H9 (cell line): Measurements from ENCODE around the gene ERC1. TPM values are rescaled to one million over a fixed set of nuclear protein-coding genes. Genes with fewer than 3 reads are reported as not detected.

Experiments used
- DNase-seq: peaks from one replicate; pipeline ENCODE4 v3.0.0-alpha.2; 2017
- H2AFZ ChIP-seq: one replicate; pipeline ENCODE4 v1.6.1; 2013; ENCODE audit warnings: mild to moderate bottlenecking, low read length, control low read depth, moderate library complexity
- H2AK5ac ChIP-seq: 2 replicates; pipeline ENCODE4 v1.6.1; 2013; ENCODE audit warnings: low read length, control low read depth, mixed read lengths; ENCODE audit not compliant: insufficient read length
- H2BK120ac ChIP-seq: one replicate; pipeline ENCODE4 v1.6.1; 2013; ENCODE audit warnings: low read depth, mild to moderate bottlenecking, low read length, control low read depth, inconsistent platforms; ENCODE audit not compliant: poor library complexity, severe bottlenecking
- H2BK12ac ChIP-seq: 2 replicates; pipeline ENCODE4 v1.6.1; 2013; ENCODE audit warnings: low read length, control low read depth, mixed read lengths, low read depth; ENCODE audit not compliant: insufficient read length
- H2BK15ac ChIP-seq: 2 replicates; pipeline ENCODE4 v1.6.1; 2013; ENCODE audit warnings: low read depth, low read length, control low read depth
- H2BK20ac ChIP-seq: one replicate; pipeline ENCODE4 v1.6.1; 2013; ENCODE audit warnings: low read depth, mild to moderate bottlenecking, low read length, control low read depth, inconsistent platforms; ENCODE audit not compliant: poor library complexity, severe bottlenecking
- H2BK5ac ChIP-seq: 2 replicates; pipeline ENCODE4 v1.6.1; 2013; ENCODE audit warnings: low read length, control low read depth, mixed read lengths; ENCODE audit not compliant: insufficient read length
- H3K14ac ChIP-seq: 2 replicates; pipeline ENCODE4 v1.6.1; 2013; ENCODE audit warnings: low read length, control low read depth; ENCODE audit not compliant: insufficient read depth
- H3K18ac ChIP-seq: 2 replicates; pipeline ENCODE4 v1.6.1; 2013; ENCODE audit warnings: low read depth, mild to moderate bottlenecking, mixed read lengths, low read length, control low read depth; ENCODE audit not compliant: insufficient read length
- H3K23ac ChIP-seq: 2 replicates; pipeline ENCODE4 v1.6.1; 2013; ENCODE audit warnings: low read length, control low read depth, mixed read lengths, low read depth; ENCODE audit not compliant: insufficient read length
- H3K23me2 ChIP-seq: 2 replicates; pipeline ENCODE4 v1.6.1; 2013; ENCODE audit warnings: low read depth, mild to moderate bottlenecking, mixed read lengths, low read length, control low read depth; ENCODE audit not compliant: insufficient read length, poor library complexity, severe bottlenecking
- H3K27ac ChIP-seq: 2 replicates; pipeline ENCODE4 v1.5.1; 2013; ENCODE audit warnings: low read length, control low read depth, mixed read lengths, low read depth; ENCODE audit not compliant: insufficient read length
- H3K27me3 ChIP-seq: 2 replicates; pipeline ENCODE4 v1.6.1; 2013; ENCODE audit warnings: low read length, control low read depth, inconsistent platforms; ENCODE audit not compliant: insufficient read depth
- H3K4ac ChIP-seq: 2 replicates; pipeline ENCODE4 v1.6.1; 2013; ENCODE audit warnings: low read depth, mild to moderate bottlenecking, control low read depth, inconsistent platforms, low read length, moderate library complexity
- H3K4me1 ChIP-seq: 2 replicates; pipeline ENCODE4 v1.6.1; 2013; ENCODE audit warnings: low read length, control low read depth, inconsistent platforms; ENCODE audit not compliant: insufficient read depth
- H3K4me2 ChIP-seq: 2 replicates; pipeline ENCODE4 v1.6.1; 2013; ENCODE audit warnings: low read length, control low read depth, mixed read lengths; ENCODE audit not compliant: insufficient read length, insufficient read depth
- H3K56ac ChIP-seq: 2 replicates; pipeline ENCODE4 v1.6.1; 2013; ENCODE audit warnings: low read depth, mild to moderate bottlenecking, mixed read lengths, low read length, control low read depth; ENCODE audit not compliant: insufficient read length
- H3K79me1 ChIP-seq: 2 replicates; pipeline ENCODE4 v1.6.1; 2013; ENCODE audit warnings: low read depth, mild to moderate bottlenecking, moderate library complexity, low read length, control low read depth, inconsistent platforms; ENCODE audit not compliant: insufficient read depth, poor library complexity, severe bottlenecking
- H3K79me2 ChIP-seq: 2 replicates; pipeline ENCODE4 v1.6.1; 2013; ENCODE audit warnings: low read length, control low read depth, inconsistent platforms; ENCODE audit not compliant: insufficient read depth
- H3K9ac ChIP-seq: 2 replicates; pipeline ENCODE4 v1.6.1; 2013; ENCODE audit warnings: low read length, control low read depth, mixed read lengths; ENCODE audit not compliant: insufficient read length; ENCODE audit errors: extremely low read depth
- H3K9me3 ChIP-seq: one replicate; pipeline ENCODE4 v1.6.1; 2013; ENCODE audit warnings: low read depth, low read length, inconsistent platforms; ENCODE audit not compliant: control insufficient read depth
- H3T11ph ChIP-seq: one replicate; pipeline ENCODE4 v1.6.1; 2013; ENCODE audit warnings: mild to moderate bottlenecking, low read length, control low read depth, inconsistent platforms
- H4K20me1 ChIP-seq: one replicate; pipeline ENCODE4 v1.6.1; 2013; ENCODE audit not compliant: control insufficient read depth, insufficient read length, insufficient read depth
- H4K5ac ChIP-seq: 2 replicates; pipeline ENCODE4 v1.6.1; 2013; ENCODE audit warnings: low read depth, mild to moderate bottlenecking, mixed read lengths, low read length, control low read depth; ENCODE audit not compliant: insufficient read length
- H4K8ac ChIP-seq: replicated peaks from 2 replicates; pipeline ENCODE4 v1.6.1; 2013; ENCODE audit warnings: low read length, control low read depth, mixed read lengths, low read depth; ENCODE audit not compliant: insufficient read length
- H4K91ac ChIP-seq: 2 replicates; pipeline ENCODE4 v1.6.1; 2013; ENCODE audit warnings: low read depth, mild to moderate bottlenecking, moderate library complexity, mixed read lengths, low read length, control low read depth; ENCODE audit not compliant: insufficient read length
- H3K27ac Mint-ChIP-seq, 3 experiments: 2 replicates in 2 of 3; 3 replicates in 1 of 3; pipeline ENCODE4 v1.8.0; 2020 to 2021; ENCODE audit warnings: mixed read lengths in 3 of 3, mild to moderate bottlenecking in 1 of 3, moderate library complexity in 1 of 3
- H3K27me3 Mint-ChIP-seq: 2 replicates; pipeline ENCODE4 v1.8.0; 2021; ENCODE audit warnings: low read depth, mild to moderate bottlenecking, moderate library complexity, mixed read lengths
- H3K36me3 Mint-ChIP-seq, 3 experiments: 2 replicates in 2 of 3; 3 replicates in 1 of 3; pipeline ENCODE4 v1.8.0; 2020 to 2021; ENCODE audit warnings: low read depth in 3 of 3, mixed read lengths in 3 of 3; ENCODE audit not compliant: insufficient read depth in 1 of 3
- H3K4me1 Mint-ChIP-seq, 2 experiments: 2 replicates each; pipeline ENCODE4 v1.8.0; 2020; ENCODE audit warnings: mixed read lengths in 2 of 2
- H3K4me3 Mint-ChIP-seq, 2 experiments: 2 replicates in 1 of 2; 3 replicates in 1 of 2; pipeline ENCODE4 v1.8.0; 2020 to 2021; ENCODE audit warnings: mild to moderate bottlenecking in 2 of 2, mixed read lengths in 2 of 2, moderate library complexity in 1 of 2
- H3K9me3 Mint-ChIP-seq, 2 experiments: 2 replicates in 1 of 2; 3 replicates in 1 of 2; pipeline ENCODE4 v1.8.0; 2020; ENCODE audit warnings: mild to moderate bottlenecking in 2 of 2, mixed read lengths in 2 of 2, moderate library complexity in 1 of 2
- CTCF ChIP-seq: fragments of 200-600 bp; sonication (generic); conservative IDR thresholded peaks from 3 replicates; pipeline ENCODE4 v1.8.0; 2021; ENCODE audit warnings: antibody characterized with exemption, mild to moderate bottlenecking
- total RNA-seq: library from RNA; stranded (reverse); gene quantifications from 2 replicates; pipeline ENCODE4 v1.2.1, GENCODE V29; 2021

Gene ERC1
- total RNA-seq, 1 experiment from 2014 or later: 51.2 TPM

GRCh38 chr12:1199700-1200099, 208.7 kb downstream of the ERC1 start:
- no peak overlapping the region for H2AK5ac ChIP-seq
- no peak overlapping the region for H2BK120ac ChIP-seq
- H3K9me3 Mint-ChIP-seq: peaks cover 17 to 26% of the 10 kb centered on the region in 2 experiments; a peak in 4 of 5 replicates
- no peak overlapping the region for H2BK15ac ChIP-seq
- no peak overlapping the region for H3K9ac ChIP-seq
- H2BK5ac ChIP-seq: no peak overlapping the region
- no peaks in the 10 kb centered on the region for H3K79me1 ChIP-seq
- H4K20me1 ChIP-seq: no peaks in the 10 kb centered on the region
- H3K4me1 Mint-ChIP-seq: peaks cover 6 to 13% of the 10 kb centered on the region in 2 experiments
- H4K8ac ChIP-seq: no peak overlapping the region
- H3K23ac ChIP-seq: no peak overlapping the region
- no peak overlapping the region for H2AFZ ChIP-seq
- H3K56ac ChIP-seq: no peak overlapping the region
- no peaks in the 10 kb centered on the region for H3K79me2 ChIP-seq
- H3K14ac ChIP-seq: no peak overlapping the region
- H3K27ac ChIP-seq: no peak overlapping the region
- H3K27me3 ChIP-seq: no peaks in the 10 kb centered on the region
- no peak overlapping the region for H3K4ac ChIP-seq
- no peak overlapping the region for H3K27ac Mint-ChIP-seq
- H3K4me1 ChIP-seq: no peaks in the 10 kb centered on the region; the same call in 1 of the 2 replicates
- TF ChIP-seq CTCF: no peak
- no peak overlapping the region for H3K4me3 Mint-ChIP-seq
- H3T11ph ChIP-seq: no peak overlapping the region
- no peak overlapping the region for H3K18ac ChIP-seq
- no peak overlapping the region for H2BK12ac ChIP-seq
- no peak overlapping the region for H2BK20ac ChIP-seq
- peaks cover 25 to 49% (median 39%) of the 10 kb centered on the region in 3 experiments for H3K36me3 Mint-ChIP-seq
- H3K9me3 ChIP-seq: no peaks in the 10 kb centered on the region
- H3K23me2 ChIP-seq: no peaks in the 10 kb centered on the region
- DNase-seq: no peak
- H3K4me2 ChIP-seq: no peak overlapping the region
- no peaks in the 10 kb centered on the region for H3K27me3 Mint-ChIP-seq
- H4K91ac ChIP-seq: no peak overlapping the region
- H4K5ac ChIP-seq: no peak overlapping the region
